ENCODE measurements around the gene STK17A.

DNA sequence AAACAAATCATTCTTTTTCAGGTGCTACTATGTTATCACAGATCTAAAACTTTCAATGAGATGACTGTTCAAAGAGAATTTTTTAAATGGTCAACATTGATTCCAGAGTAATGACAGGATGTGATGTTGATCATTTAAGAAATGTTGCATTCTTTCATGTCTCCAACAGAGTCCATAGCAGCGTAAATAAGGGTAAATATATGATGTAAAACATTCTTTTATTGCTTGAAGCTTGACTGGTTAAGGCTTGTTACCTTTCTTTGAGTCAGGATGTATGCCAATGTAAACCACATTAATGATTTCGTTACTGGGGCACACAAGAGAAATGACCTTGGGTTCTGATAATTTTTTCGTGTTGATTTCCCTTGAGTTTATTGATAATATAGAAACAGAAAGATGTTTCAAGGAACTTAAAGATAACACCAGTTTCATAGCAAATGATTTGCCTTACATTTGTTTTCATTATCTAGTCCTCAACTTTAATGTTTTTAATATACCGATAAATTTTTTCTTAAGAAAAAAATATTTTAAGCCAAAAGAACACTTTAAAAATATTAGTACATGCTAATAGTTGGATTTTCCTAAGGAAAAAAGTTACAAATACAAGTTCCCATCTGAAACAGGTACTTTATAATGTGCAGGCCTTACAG is 3.5 kb downstream of the STK17A start:
- TF ChIP-seq, protein P1, sequence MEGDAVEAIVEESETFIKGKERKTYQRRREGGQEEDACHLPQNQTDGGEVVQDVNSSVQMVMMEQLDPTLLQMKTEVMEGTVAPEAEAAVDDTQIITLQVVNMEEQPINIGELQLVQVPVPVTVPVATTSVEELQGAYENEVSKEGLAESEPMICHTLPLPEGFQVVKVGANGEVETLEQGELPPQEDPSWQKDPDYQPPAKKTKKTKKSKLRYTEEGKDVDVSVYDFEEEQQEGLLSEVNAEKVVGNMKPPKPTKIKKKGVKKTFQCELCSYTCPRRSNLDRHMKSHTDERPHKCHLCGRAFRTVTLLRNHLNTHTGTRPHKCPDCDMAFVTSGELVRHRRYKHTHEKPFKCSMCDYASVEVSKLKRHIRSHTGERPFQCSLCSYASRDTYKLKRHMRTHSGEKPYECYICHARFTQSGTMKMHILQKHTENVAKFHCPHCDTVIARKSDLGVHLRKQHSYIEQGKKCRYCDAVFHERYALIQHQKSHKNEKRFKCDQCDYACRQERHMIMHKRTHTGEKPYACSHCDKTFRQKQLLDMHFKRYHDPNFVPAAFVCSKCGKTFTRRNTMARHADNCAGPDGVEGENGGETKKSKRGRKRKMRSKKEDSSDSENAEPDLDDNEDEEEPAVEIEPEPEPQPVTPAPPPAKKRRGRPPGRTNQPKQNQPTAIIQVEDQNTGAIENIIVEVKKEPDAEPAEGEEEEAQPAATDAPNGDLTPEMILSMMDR (conservative IDR thresholded peaks at IDR 0.05; ENCODE audit: low read length): no peak
- no peak for TF ChIP-seq EZH2phosphoT487 (IDR thresholded peaks at IDR 0.05; ENCODE audit: borderline replicate concordance, low read depth, low read length)
